Heart left ventricle (tissue), 16 donors: ENCODE data around the gene MUL1. TPM values are rescaled to one million over a fixed set of nuclear protein-coding genes. Genes with fewer than 3 reads are reported as not detected.

Experiments used
- ATAC-seq, 4 donors: fragments of 200-7000 bp; cut with Tn5 transposase; one replicate each; pipeline ENCODE4 v1.9.1; 2020 to 2022; ENCODE audit warnings: moderate library complexity in 4 of 4, mild to moderate bottlenecking in 3 of 4, moderate number of reproducible peaks in 1 of 4
- DNase-seq, 5 donors: peaks; one replicate each; pipeline ENCODE4 v3.0.0-alpha.2; 2020
- H3K27ac ChIP-seq, 12 donors: fragments of 200-600 bp; sonication (generic) in 4 of 12; one replicate each; pipeline versions ENCODE4 v1.5.0 to v1.8.0; 2016 to 2022; ENCODE audit warnings: mild to moderate bottlenecking in 2 of 12
- H3K27me3 ChIP-seq, 9 donors: fragments of 200-600 bp; sonication (generic) in 2 of 9; one replicate each; pipeline versions ENCODE4 v1.5.1 to v1.8.0; 2016 to 2022; ENCODE audit warnings: mild to moderate bottlenecking in 3 of 9
- H3K36me3 ChIP-seq, 9 donors: fragments of 200-600 bp; sonication (generic) in 2 of 9; one replicate each; pipeline versions ENCODE4 v1.5.0 to v1.8.0; 2018 to 2022; ENCODE audit warnings: mild to moderate bottlenecking in 2 of 9
- H3K4me1 ChIP-seq, 12 donors: fragments of 200-600 bp; sonication (generic) in 4 of 12; one replicate each; pipeline versions ENCODE4 v1.5.0 to v1.8.0; 2016 to 2022; ENCODE audit warnings: mild to moderate bottlenecking in 3 of 12
- H3K4me3 ChIP-seq, 12 donors: fragments of 200-600 bp; sonication (generic) in 4 of 12; one replicate each; pipeline versions ENCODE4 v1.5.0 to v1.8.0; 2017 to 2022; ENCODE audit warnings: mild to moderate bottlenecking in 9 of 12, moderate library complexity in 4 of 12
- H3K9me3 ChIP-seq, 12 donors: fragments of 200-600 bp; sonication (generic) in 4 of 12; one replicate each; pipeline versions ENCODE4 v1.5.0 to v1.8.0; 2016 to 2022; ENCODE audit warnings: mild to moderate bottlenecking in 1 of 12
- POLR2A ChIP-seq, 2 donors: fragments of 450-650 bp; IDR thresholded peaks; one replicate each; pipeline ENCODE4 v1.6.1; 2017; ENCODE audit warnings: antibody characterized with exemption in 2 of 2, mild to moderate bottlenecking in 2 of 2, moderate library complexity in 2 of 2
- WGBS, 4 donors: extraction: QIAGEN DNeasy Blood & Tissue Kit in 2 of 4; methylation state at CpG; one replicate each; pipeline versions ENCODE4 v1.1.5 to v1.1.7; 2013 to 2018; 5-methylcytosine and 5-hydroxymethylcytosine counted together
- intact Hi-C, 10 donors: fragments of 100-400 bp; cut with DNase I; formaldehyde crosslinking; loops; one replicate each; pipeline versions ENCODE4 v1.11.1 to v1.14.2; 2022
- polyA plus RNA-seq, 2 donors: library from polyadenylated mRNA; stranded (reverse); fragments of 200-250 nt; gene quantifications; one replicate each; pipeline ENCODE4 v1.2.3, GENCODE V29; 2013
- total RNA-seq, 9 donors: library from RNA; depleted of rRNA in 2 of 9; stranded (reverse); fragments of >200 nt in 2 of 9; fragmentation: NEBNext Ultra II Directional in 3 of 9; extraction: Animal tissue kit (Norgen Biotek cat#: 25700) in 3 of 9; gene quantifications; one replicate each; pipeline versions ENCODE4 v1.1.0 to v1.2.4, GENCODE V29; 2016 to 2023
- TF ChIP-seq, protein P1 (sequence below), 12 donors: fragments of 200-600 bp; sonication (generic) in 4 of 12; IDR thresholded peaks; one replicate each; pipeline versions ENCODE4 v1.5.0 to v1.8.0; 2018 to 2022; ENCODE audit warnings: antibody characterized with exemption in 12 of 12, mild to moderate bottlenecking in 5 of 12
- donor health status: ischemic (EF 13 %, LVEDD 7.1; RV severe dilation, severe dysfunction).
- donor health status: healthy with polysubstance abuse.
- donor health status: DM: no; HTN: yes; CAD: no.
- donor health status: DM: no; HTN: no; CAD: no.
- donor health status: ischemic (EF 25% LVEDD 6.9; RV normal size, moderate dysfunction).
- donor health status: ischemic (EF 25% LVEDD 5.7; RV mildly dilated, moderate dysfunction).
- donor health status: healthy.
- donor health status: DM: yes; HTN: yes; CAD: no.
- donor health status: ischemic (EF 35%, LVEDD 5.7; RV mildly dilated, moderate dysfunction).
- donor health status: nonischemic (EF 11% LVEDD 7.7; RV severe dilation, severe dysfunction).
- donor health status: DM: yes; HTN: yes; CAD: no.
- donor health status: PGD.
- donor health status: ischemic (EF 29% LVEDD 5.4; RV normal size, mild dysfunction).
- donor health status: nonischemic (EF 23%, LVEDD 6.1; RV moderate dilation, normal function).

Gene MUL1
- total and polyA plus RNA-seq, 11 donors = 12.4 to 57.3 (median 41.2) TPM

DNA sequence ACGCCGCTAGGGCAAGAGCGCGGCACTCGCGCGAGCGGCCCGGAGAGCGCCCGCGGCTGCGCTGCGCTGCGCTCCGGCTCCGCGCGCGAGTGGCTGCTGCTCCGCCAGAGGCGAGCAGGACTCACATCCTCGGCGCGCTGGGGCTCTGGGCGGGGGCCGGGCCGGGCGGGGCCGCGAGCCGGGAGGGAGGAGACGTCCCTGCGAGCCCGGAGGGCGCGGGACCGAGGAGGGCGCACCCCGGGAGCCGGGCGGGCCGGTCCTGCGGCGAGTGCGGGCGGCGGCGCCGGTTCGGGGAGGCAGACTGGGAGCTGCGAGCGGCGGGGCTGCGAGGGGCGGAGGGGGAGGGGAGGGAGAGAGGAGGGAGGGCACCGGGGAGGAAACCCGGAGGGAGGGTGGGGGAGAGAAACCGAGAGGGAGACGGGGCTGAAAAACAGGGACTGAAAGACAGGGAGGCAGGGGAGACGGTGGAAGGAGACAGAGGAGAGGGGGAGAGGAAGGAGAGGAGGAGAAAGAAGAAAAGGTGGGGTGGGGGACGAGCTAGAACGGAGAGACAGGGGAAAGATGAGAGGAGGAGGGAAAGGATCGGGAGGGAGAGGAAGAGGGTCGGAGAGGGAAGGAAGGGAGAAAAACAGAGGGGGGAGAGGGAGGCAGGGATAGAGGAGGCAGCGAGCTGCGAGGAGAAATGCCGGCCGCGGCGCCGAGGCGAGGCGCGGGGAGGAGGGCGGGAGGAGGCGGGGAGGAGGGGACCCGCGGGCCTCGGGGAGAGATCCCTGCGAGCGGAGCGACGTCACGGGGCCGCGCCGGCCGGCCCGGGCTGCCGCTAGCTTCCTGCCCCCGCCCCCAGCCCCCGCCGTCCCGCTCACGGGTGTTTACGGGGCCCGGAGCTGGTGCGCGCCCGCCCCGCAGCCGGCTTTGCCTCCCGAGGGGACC, 22.2 kb downstream of the MUL1 start, which contains the start of gene CAMK2N1:
Gene CAMK2N1 (minus strand): TSS at position 684 of the 930 bp plus-strand sequence. CDS start 831 bp downstream, outside the sequence.
- Histone ChIP-seq H3K4me3 (peak within 1 kb of the TSS; percentile 52 to 70 (median 62)), H3K27me3 (peaks cover 14 to 70% (median 46%) of the 10 kb centered on the region in 9 donors), H3K36me3 (peaks cover 0 to 3% (median 0%) of the 10 kb centered on the region in 9 donors), H3K9me3 (no peaks in the 10 kb centered on the region), H3K4me1 (peaks cover 0 to 38% (median 16%) of the 10 kb centered on the region in 12 donors), H3K27ac (peak within 1 kb of the TSS; percentile 52 to 92 (median 82))
- peak in 1 of 2 donors; percentile 14 for TF ChIP-seq POLR2A (IDR thresholded peaks at IDR 0.05)
- TF ChIP-seq, protein P1, sequence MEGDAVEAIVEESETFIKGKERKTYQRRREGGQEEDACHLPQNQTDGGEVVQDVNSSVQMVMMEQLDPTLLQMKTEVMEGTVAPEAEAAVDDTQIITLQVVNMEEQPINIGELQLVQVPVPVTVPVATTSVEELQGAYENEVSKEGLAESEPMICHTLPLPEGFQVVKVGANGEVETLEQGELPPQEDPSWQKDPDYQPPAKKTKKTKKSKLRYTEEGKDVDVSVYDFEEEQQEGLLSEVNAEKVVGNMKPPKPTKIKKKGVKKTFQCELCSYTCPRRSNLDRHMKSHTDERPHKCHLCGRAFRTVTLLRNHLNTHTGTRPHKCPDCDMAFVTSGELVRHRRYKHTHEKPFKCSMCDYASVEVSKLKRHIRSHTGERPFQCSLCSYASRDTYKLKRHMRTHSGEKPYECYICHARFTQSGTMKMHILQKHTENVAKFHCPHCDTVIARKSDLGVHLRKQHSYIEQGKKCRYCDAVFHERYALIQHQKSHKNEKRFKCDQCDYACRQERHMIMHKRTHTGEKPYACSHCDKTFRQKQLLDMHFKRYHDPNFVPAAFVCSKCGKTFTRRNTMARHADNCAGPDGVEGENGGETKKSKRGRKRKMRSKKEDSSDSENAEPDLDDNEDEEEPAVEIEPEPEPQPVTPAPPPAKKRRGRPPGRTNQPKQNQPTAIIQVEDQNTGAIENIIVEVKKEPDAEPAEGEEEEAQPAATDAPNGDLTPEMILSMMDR (IDR thresholded peaks at IDR 0.05) = no peak
- WGBS, 4 donors = 1% methylated on average over 68 to 104 of the region's 104 CpGs
- intact Hi-C loops = loop anchor here in 1 of 10 donors (2.0 kb wide), 1 partner anchor 123 kb away; no protein-coding TSS in a partner anchor
- DNase-seq (peak; percentile 77 to 87 (median 83)), ATAC-seq (peak; percentile 44 to 85 (median 74))

DNA sequence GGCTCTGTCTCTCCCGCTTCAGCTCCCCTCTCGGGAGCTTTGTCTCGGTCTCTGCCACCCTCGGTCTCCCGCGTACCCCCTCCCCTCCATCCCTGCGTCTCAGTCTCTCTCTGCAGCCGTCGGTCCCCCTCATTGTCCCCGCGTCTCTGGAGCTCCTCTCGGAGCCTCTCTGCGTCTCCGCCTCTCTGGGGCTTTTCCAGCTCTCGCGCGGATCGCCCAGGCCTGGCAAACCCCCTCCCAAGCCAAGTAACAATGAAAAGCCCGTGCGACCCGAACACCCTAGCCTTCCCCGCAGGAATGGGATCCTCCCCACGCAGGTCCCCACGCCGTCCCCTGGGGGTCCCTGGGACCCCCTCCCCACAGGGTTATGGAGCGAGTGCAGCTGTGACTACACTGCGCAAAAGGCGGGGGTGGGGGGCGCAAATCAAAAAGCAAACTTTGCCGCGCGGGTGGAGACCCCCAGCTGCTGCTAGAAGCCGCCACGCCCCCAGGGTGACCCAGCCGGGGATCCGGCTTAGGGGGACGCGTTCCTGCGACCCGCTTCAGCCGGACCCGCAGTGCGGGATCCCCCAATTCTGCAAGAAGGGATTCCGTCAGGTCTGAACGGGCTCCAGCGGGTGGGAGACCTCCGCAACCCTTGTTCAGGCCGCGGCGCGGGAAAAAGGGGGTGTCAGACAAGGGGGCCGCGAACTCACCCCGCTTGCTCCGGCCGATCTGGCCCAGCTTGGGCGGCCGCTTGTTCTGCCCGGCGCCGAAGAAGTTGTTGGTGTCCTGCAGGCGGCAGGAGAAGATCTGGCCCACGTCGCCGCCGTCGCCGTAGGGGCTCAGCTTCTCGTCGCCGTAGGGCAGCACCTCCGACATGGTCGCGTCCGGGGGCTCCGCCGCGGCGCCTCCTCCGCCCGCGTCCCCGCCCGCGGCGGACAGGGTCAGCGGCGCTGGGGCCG, 23.2 kb downstream of the MUL1 start:
- intact Hi-C loops = loop anchor here in 1 of 10 donors (2.0 kb wide), 1 partner anchor 122 kb away; no protein-coding TSS in a partner anchor
- TF ChIP-seq POLR2A (IDR thresholded peaks at IDR 0.05) = no peak
- DNase-seq = no peak
- Histone ChIP-seq H3K4me1 (peaks cover 0 to 38% (median 16%) of the 10 kb centered on the region in 12 donors), H3K27me3 (peaks cover 14 to 77% (median 47%) of the 10 kb centered on the region in 9 donors), H3K36me3 (peaks cover 0 to 3% (median 0%) of the 10 kb centered on the region in 9 donors), H3K9me3 (no peaks in the 10 kb centered on the region), H3K4me3 (peak overlapping the region; percentile 52 to 70 (median 62)), H3K27ac (peak overlapping the region in 11 of 12 donors; percentile 24 to 92 (median 54))
- no peak for ATAC-seq
- 1 to 2% (median 1%) methylated on average over 24 to 89 of the region's 89 CpGs for WGBS, 4 donors

DNA sequence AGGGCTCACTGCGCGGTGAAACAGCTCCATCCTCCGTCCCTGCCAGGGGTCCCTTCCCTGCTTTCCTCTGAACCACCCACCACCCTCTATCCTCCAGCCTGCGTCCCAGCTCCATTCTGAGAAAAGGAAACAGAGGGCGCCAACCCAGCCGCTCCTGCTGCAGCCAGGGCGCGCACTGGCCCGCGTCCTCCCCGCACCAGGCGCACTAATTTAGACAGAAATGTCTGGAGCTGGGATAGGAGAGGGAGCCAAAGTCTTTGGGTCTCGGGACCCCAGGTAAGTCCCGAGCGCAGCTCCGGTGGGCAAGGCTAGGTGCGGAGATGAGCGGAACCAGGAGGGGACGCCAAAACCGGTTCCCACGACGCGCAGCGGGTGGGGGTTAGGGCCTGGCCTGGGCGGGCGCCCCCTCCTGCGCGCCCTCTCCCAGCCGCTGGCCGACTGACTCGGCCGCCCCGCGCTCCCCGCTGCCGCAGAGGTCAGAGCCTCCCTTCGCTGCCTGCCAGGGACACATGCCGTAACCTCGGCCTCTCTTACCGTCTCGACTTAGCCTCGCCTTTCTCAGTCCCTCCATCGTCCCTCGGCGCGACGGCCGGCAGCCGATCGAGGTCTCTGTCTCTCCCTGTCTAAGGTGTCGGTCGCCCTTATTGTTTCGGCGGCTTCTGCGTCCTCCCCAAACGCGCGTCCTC, 24.0 kb downstream of the MUL1 start:
- Histone ChIP-seq H3K4me1 (peaks cover 0 to 38% (median 16%) of the 10 kb centered on the region in 12 donors), H3K27me3 (peaks cover 14 to 78% (median 51%) of the 10 kb centered on the region in 9 donors), H3K9me3 (no peaks in the 10 kb centered on the region), H3K36me3 (peaks cover 0 to 3% (median 0%) of the 10 kb centered on the region in 9 donors), H3K4me3 (peak overlapping the region; percentile 52 to 70 (median 62)), H3K27ac (peak overlapping the region in 7 of 12 donors; percentile 38 to 92 (median 58))
- TF ChIP-seq, protein P1 (IDR thresholded peaks at IDR 0.05) = peak in 3 of 12 donors; percentile 12 to 37 (median 14)
- no peak for TF ChIP-seq POLR2A (IDR thresholded peaks at IDR 0.05)
- WGBS, 4 donors = 1 to 4% (median 1%) methylated on average over 46 to 58 of the region's 58 CpGs
- ATAC-seq (peak in 1 of 4 donors; percentile 8), DNase-seq (peak in 1 of 5 donors; percentile 38)
- intact Hi-C loops = loop anchor here in 1 of 10 donors (2.0 kb wide), 1 partner anchor 121 kb away; no protein-coding TSS in a partner anchor
